Chondrocyte (in vitro differentiated cells): ENCODE data around the gene ATF1. TPM values are rescaled to one million over a fixed set of nuclear protein-coding genes. Genes with fewer than 3 reads are reported as not detected.
"Not testable (repeated sequence)": the region's sequence is repeated elsewhere in the genome, so short reads cannot be mapped to it uniquely, and the experiment has no call there.

ENCODE experiments used
- DNase-seq: peaks from one replicate; pipeline ENCODE4 v3.0.0; 2021; ENCODE audit warnings: mixed read lengths, low spot score
- H3K27ac Mint-ChIP-seq: one replicate; pipeline ENCODE4 v1.8.0; 2021; ENCODE audit warnings: mild to moderate bottlenecking, moderate library complexity, mixed read lengths; ENCODE audit not compliant: unreplicated experiment
- H3K27me3 Mint-ChIP-seq: 2 replicates; pipeline ENCODE4 v1.8.0; 2021; ENCODE audit warnings: low read depth, mixed read lengths
- H3K36me3 Mint-ChIP-seq: 2 replicates; pipeline ENCODE4 v1.8.0; 2021; ENCODE audit warnings: low read depth, mixed read lengths
- H3K4me1 Mint-ChIP-seq: 2 replicates; pipeline ENCODE4 v1.8.0; 2021; ENCODE audit warnings: low read depth, mild to moderate bottlenecking, mixed read lengths
- H3K4me3 Mint-ChIP-seq: one replicate; pipeline ENCODE4 v1.8.0; 2021; ENCODE audit warnings: mild to moderate bottlenecking, moderate library complexity, mixed read lengths; ENCODE audit not compliant: unreplicated experiment
- H3K9me3 Mint-ChIP-seq: 2 replicates; pipeline ENCODE4 v1.8.0; 2021; ENCODE audit warnings: low read depth, mixed read lengths
- CTCF ChIP-seq: fragments of 200-600 bp; sonication (generic); IDR thresholded peaks from 2 replicates; pipeline ENCODE4 v1.5.0; 2021; ENCODE audit warnings: antibody characterized with exemption, mild to moderate bottlenecking, moderate library complexity
- total RNA-seq: library from RNA; stranded (reverse); gene quantifications from 3 replicates; pipeline ENCODE4 v1.2.1, GENCODE V29; 2021

Gene ATF1
- total RNA-seq, 1 donor from 2014 or later: 22.6 TPM

- Mint-ChIP-seq H3K4me1 (no peaks in the 10 kb centered on the region), H3K9me3 (peaks cover 10% of the 10 kb centered on the region), H3K27me3 (no peaks in the 10 kb centered on the region), H3K4me3 (no peak overlapping the region), H3K27ac (no peak overlapping the region), H3K36me3 (peaks cover 2% of the 10 kb centered on the region)
- no peak for TF ChIP-seq CTCF
- no peak for DNase-seq
Observed at GRCh38 chr12:50845021-50845647, 81.2 kb downstream of the ATF1 start.

GRCh38 chr12:50848963-50849362 lies 85.1 kb downstream of the ATF1 start:
- DNase-seq: no peak
- TF ChIP-seq CTCF: no peak
- H3K4me1 Mint-ChIP-seq: no peaks in the 10 kb centered on the region
- peaks cover 11% of the 10 kb centered on the region for H3K27me3 Mint-ChIP-seq
- H3K9me3 Mint-ChIP-seq: peaks cover 15% of the 10 kb centered on the region
- no peak overlapping the region for H3K4me3 Mint-ChIP-seq
- H3K27ac Mint-ChIP-seq: no peak overlapping the region
- peaks cover 10% of the 10 kb centered on the region for H3K36me3 Mint-ChIP-seq

DNA sequence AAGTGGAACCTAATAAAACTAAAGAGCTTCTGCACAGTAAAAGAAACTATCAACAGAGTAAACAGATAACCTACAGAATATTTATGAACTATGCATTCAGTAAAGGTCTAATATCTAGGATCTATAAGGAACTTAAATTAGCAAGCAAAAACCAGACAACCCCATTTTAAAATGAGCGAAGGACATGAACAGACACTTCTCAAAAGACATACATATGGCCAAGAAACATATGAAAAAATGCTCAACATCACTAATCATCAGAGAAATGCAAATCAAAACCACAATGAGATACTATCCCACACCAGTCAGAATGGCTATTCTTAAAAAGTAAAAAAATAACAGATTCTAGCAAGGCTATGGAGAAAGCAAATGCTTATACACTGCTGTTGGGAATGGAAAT lies 91.3 kb downstream of the ATF1 start:
- Mint-ChIP-seq H3K27me3 (peaks cover 16% of the 10 kb centered on the region), H3K36me3 (peaks cover 14% of the 10 kb centered on the region), H3K9me3 (peaks cover 33% of the 10 kb centered on the region)
- not testable (repeated sequence) for H3K4me1 Mint-ChIP-seq, H3K27ac Mint-ChIP-seq, DNase-seq, H3K4me3 Mint-ChIP-seq

DNA sequence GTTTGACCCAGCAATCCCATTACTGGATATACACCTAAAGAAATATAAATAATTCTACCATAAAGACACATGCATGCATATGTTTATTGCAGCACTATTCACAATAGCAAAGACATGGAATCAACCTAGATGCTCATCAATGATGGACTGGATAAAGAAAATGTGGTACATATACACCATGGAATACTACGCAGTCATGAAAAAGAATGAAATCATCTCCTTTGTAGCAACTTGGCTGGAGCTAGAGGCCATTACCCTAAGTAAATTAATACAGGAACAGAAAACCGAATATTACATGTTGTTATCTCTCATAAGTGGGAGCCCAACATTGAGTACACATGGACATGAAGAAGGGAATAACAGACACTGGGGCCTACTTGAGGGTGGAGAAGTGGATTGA lies 91.8 kb downstream of the ATF1 start:
- H3K36me3 Mint-ChIP-seq: peaks cover 14% of the 10 kb centered on the region
- H3K9me3 Mint-ChIP-seq: peaks cover 33% of the 10 kb centered on the region
- H3K27me3 Mint-ChIP-seq: peaks cover 16% of the 10 kb centered on the region
- not testable (repeated sequence) for DNase-seq, H3K27ac Mint-ChIP-seq, H3K4me3 Mint-ChIP-seq, H3K4me1 Mint-ChIP-seq

DNA sequence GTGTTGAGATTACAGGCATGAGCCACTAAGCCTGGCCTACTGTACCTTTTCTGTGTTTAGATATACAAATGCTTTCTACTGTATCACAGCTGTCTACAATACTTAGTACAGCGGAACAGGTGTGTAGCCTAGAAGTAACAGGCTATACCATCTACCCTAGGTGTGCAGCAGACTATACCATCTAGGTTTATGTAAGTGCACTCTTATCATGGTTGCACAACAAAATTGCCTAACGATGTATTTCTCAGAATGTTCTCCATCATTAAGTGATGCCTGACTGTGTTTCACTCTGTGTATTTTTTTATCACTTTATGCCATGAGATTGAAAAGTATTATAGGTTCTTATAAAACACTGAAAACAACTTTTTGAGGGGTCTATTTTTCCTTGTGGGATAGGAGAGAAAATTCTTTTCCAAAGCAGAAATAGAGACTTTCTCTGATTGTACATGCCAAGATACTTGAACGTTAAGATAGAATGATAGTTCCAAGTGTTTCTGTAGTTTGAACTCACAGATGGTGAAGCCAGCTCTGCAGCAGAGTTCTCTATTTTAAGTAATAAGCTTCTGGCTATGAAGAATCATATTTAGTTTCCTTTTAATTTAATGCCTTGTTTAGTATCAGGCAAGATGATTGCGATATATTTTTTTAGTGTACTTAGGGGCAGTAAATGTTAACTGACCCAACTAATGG lies 95.9 kb downstream of the ATF1 start:
- Mint-ChIP-seq H3K4me3 (no peak overlapping the region), H3K27me3 (peaks cover 2% of the 10 kb centered on the region), H3K4me1 (peaks cover 6% of the 10 kb centered on the region), H3K36me3 (peaks cover 2% of the 10 kb centered on the region), H3K9me3 (peaks cover 12% of the 10 kb centered on the region), H3K27ac (no peak overlapping the region)
- TF ChIP-seq CTCF: no peak
- DNase-seq: no peak

DNA sequence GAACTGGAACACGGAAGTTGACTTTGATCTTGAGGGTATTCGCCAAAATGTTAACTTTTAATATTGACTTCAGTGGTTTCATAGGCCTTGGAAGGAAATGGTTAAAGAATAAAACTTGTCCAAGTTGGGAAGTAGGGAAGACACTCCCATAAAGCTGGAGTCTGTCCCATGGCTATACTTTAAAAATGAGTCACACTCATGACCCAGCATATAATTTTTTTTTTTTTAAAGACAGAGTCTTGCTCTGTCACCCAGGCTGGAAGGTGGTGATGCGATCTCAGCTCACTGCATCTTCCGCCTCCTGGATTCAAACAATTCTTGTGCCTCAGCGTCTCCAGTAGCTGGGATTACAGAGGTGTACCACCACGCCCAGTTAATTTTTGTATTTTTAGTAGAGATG lies 98.4 kb downstream of the ATF1 start:
- no peak for DNase-seq
- Mint-ChIP-seq H3K27me3 (peaks cover 2% of the 10 kb centered on the region), H3K9me3 (peaks cover 17% of the 10 kb centered on the region), H3K4me1 (peaks cover 6% of the 10 kb centered on the region), H3K27ac (peak overlapping the region; percentile 59), H3K36me3 (peaks cover 8% of the 10 kb centered on the region), H3K4me3 (no peak overlapping the region)
- no peak for TF ChIP-seq CTCF
